SK-N-DZ (cell line): ENCODE data around the gene MYO1E.
"Not testable (repeated sequence)": the region's sequence is repeated elsewhere in the genome, so short reads cannot be mapped to it uniquely, and the experiment has no call there.

ENCODE experiments used
- DNase-seq: peaks from one replicate; pipeline ENCODE4 v3.0.0-alpha.2; 2015; ENCODE audit warnings: low spot score

The MYO1E gene

DNA sequence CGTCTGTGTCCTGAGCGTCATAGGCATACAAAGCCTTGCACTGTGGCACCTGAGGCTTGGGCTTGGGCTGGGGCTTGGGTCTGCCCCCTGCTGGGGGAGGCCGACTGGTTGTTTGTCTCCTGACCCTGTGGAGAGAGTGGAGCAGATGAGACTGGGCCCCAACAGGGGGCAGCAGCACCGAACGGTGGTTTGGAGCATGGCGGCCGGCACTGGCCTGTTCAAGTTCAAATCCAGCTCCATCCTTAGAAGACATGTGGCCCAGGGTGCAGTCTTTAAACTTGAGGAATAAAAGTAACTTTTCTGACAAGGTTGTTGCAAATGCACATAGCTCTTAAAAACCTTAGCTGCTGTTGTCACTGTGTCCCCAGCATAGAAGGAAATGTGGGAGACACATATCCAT, 234.4 kb downstream of the MYO1E start:
- DNase-seq = peak; percentile 20

DNA sequence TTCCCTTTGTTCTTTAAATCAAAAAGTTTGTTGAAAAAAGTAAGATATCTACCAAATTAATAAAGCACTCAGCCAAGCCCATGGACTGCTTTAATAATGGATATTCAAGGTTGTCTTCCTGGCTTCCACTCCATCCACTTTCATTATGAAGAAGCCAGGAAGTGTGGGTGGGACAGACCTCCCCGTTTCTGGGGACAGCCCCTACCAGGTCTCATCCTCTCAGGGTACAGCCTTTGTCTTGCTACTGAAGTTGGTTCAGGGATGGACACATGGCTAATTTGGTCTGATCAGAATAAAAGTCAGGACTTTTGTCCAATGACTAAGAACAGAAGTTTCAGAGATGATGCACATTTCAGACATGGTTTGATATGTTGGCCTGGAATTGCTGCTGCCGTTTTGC, 235.1 kb downstream of the MYO1E start:
- no peak for DNase-seq

- no peak for DNase-seq
These were observed 238.7 kb downstream of the MYO1E start for GRCh38 chr15:59133929-59134427.

GRCh38 chr15:59131969-59132562, 240.6 kb downstream of the MYO1E start:
- no peak for DNase-seq

- no peak for DNase-seq
These were observed 241.2 kb downstream of the MYO1E start for GRCh38 chr15:59131456-59131855.

DNA sequence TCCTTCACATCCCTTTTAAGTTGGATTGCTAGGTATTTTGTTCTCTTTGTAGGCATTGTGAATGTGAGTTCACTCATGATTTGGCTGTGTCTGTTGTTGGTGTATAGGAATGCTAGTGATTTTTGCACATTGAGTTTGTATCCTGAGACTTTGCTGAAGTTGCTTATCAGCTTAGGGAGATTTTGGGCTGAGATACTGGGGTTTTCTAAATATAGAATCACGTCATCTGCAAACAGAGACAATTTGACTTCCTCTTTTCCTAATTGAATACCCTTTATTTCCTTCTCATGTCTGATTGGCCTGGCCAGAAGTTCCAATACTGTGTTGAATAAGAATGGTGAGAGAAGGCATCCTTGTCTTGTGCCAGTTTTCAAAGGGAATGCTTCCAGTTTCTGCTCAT, 245.4 kb downstream of the MYO1E start:
- DNase-seq = not testable (repeated sequence)

GRCh38 chr15:59125683-59126082, 247.0 kb downstream of the MYO1E start:
- DNase-seq = not testable (repeated sequence)

DNA sequence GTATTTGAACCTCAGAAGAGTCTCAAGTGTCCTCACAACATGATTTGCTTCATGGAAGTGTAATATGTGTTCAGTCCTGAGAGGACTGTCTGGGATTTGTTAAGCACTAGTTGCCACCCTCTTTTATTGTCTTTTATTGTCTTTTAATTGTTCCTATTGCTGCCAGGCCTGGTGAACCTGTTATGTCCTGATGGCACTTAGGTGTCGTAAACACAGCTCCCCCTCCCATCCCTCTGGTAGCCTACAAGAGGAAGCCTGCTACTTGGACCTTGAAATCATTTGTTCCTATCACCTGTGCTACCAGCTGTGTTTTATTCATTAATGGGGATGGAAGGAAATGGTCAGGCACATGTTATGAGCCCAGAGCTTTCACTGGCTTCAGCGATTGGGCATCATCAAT, 248.4 kb downstream of the MYO1E start:
- no peak for DNase-seq

- no peak for DNase-seq
These were observed 251.7 kb downstream of the MYO1E start for GRCh38 chr15:59120937-59121336.

DNA sequence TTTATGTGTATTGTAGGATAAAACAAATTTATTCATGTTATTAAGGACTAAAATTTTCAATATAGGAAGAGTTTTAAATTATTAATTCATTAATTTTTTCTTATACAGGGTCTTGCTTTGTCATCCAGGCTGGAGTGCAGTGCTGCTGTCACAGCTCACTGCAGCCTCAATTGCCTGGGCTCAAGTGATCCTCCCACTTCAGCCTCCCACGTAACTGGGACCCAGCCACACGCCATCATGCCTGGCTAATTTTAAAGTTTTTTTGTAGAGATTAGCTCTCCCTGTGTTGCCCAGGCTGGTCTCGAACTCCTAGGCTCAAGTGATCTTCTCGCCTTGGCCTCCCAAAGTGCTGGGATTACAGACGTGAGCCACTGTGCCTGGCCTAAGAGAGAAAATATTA, 253.0 kb downstream of the MYO1E start:
- no peak for DNase-seq

- no peak for DNase-seq
These were observed 255.9 kb downstream of the MYO1E start for GRCh38 chr15:59116771-59117170.

GRCh38 chr15:59116141-59116540, 256.5 kb downstream of the MYO1E start:
- DNase-seq = no peak

GRCh38 chr15:59115047-59115446, 257.6 kb downstream of the MYO1E start:
- no peak for DNase-seq

GRCh38 chr15:59111251-59111650, 261.4 kb downstream of the MYO1E start:
- no peak for DNase-seq

- DNase-seq = peak; percentile 4
These were observed 266.8 kb downstream of the MYO1E start for GRCh38 chr15:59105854-59106253.

DNA sequence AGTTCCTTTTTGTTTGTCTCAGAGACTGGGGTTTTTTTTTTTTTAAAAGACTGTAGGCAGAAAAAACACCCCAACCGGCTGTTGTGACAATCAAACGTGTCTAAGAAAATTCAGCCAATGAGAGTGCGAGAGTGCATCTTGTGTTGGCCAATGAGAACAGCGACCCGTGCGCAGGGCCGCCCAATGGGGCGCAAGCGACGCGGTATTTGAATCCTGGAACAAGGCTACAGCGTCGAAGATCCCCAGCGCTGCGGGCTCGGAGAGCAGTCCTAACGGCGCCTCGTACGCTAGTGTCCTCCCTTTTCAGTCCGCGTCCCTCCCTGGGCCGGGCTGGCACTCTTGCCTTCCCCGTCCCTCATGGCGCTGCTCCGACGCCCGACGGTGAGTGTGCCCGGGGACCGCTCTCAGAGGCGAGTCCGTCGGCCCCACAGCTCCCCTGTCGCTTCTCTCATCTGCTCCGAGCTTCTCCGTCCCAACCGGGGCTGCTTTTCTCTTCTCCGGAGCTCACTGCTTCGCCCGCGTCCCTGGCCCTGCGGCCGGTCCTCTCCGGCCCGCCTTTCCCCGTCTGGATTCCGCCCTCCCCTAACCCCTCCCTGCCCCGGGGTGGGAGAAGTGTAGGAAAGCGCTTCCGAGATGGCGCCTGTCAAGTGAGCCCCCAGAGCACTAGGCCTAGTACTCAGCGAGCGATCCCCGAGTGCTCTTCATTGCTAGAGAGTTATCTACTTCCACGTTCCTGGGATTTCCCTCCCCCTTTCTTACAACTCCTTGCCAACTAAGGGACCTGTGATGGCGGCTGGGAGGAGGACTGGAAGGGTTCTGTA, 267.5 kb downstream of the MYO1E start, which contains the start of gene CCNB2:
TSS of gene CCNB2 (plus strand) at position 235 of the 821 bp plus-strand sequence. CDS start at position 358, 123 bp downstream.
- DNase-seq = peak; percentile 93

DNA sequence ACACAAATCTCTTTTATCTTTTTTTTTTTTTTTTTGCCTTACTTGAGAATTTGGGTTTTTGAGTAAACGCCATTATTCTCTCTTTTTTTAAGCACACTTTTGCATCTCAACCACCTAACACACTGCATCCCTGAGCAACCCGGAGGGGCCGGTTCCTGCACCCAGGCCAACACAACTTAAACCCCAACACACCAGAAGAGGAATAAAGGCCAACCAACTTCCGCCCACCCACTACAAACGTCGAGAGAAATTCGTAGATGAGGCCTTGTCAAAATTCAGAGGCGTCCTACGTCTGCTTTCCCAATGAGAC, 268.1 kb downstream of the MYO1E start:
- no peak for DNase-seq

- no peak for DNase-seq
These were observed 273.4 kb downstream of the MYO1E start for GRCh38 chr15:59099162-59099685.

DNA sequence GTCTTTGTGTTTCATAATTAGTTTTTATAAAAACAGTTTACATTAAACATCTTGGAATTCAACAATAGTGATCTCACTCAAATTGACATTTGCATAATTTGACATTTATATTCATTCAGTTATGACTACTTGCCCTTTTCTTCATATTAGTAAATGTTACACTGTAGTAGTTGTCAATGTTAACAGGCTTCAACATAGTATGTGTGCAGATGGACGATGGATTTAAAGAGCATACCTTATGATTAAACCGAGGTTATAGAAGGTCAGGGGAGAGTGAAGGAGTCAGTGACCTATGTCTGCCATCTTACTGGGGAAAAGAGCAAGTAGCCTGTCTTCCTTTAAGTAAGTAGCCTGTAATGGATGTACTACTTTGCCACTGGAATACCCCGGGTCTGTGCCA, 276.2 kb downstream of the MYO1E start:
- no peak for DNase-seq

GRCh38 chr15:59094077-59094476, 278.6 kb downstream of the MYO1E start:
- DNase-seq = no peak

DNA sequence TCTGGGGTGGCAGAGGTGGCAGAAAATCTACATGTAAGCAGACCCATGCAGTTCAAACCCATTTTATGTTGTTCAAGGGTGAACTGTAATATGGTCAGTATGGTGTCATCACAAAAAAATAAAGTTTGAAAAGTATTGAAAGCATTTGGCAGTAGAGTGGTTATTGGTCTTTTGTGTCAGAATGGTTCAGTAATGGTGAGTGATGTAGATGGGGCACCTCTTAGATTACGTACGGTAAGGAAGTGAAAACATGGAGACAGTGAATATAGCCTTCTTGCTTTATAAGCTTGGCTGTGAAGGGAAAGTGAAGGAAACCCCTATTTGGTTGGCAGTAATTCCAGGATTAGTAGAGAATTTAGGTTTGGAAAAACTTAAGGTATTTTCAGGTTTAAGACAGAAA, 284.9 kb downstream of the MYO1E start:
- DNase-seq = no peak
